HG03342 (cell line): Measurements from ENCODE around the gene KLF3.
A peak's percentile ranks its signal among the peaks of the same experiment; 100 is the strongest.

Source experiments
- ATAC-seq: cut with Tn5 transposase; IDR thresholded peaks from one replicate; pipeline ENCODE4 v1.9.1; 2021; ENCODE audit warnings: mild to moderate bottlenecking, moderate library complexity; ENCODE audit not compliant: unreplicated experiment

The KLF3 gene

GRCh38 chr4:38650133-38650532 lies 13.9 kb upstream of the KLF3 start:
- no peak for ATAC-seq

GRCh38 chr4:38654273-38654672 lies 9.7 kb upstream of the KLF3 start:
- no peak for ATAC-seq

GRCh38 chr4:38656111-38656510 lies 7.9 kb upstream of the KLF3 start:
- no peak for ATAC-seq

- ATAC-seq: no peak
Measured at GRCh38 chr4:38659346-38659745, 4.7 kb upstream of the KLF3 start.

- ATAC-seq: no peak
Measured at GRCh38 chr4:38660838-38661237, 3.2 kb upstream of the KLF3 start.

GRCh38 chr4:38661371-38661770 lies 2.6 kb upstream of the KLF3 start:
- no peak for ATAC-seq

- no peak for ATAC-seq
Measured at GRCh38 chr4:38662522-38663089, 1.4 kb upstream of the KLF3 start.

GRCh38 chr4:38663090-38663800 lies 754 bp upstream of the KLF3 start:
- peak; percentile 44 for ATAC-seq

- no peak for ATAC-seq
Measured at GRCh38 chr4:38664706-38665401, 855 bp downstream of the KLF3 start.

- ATAC-seq: no peak
Measured at GRCh38 chr4:38665551-38666411, 1.8 kb downstream of the KLF3 start.

- ATAC-seq: no peak
Measured at GRCh38 chr4:38666766-38667084, 2.7 kb downstream of the KLF3 start.

- ATAC-seq: no peak
Measured at GRCh38 chr4:38667085-38667893, 3.3 kb downstream of the KLF3 start.

GRCh38 chr4:38668203-38668971 lies 4.4 kb downstream of the KLF3 start:
- ATAC-seq: no peak

GRCh38 chr4:38669208-38669607 lies 5.2 kb downstream of the KLF3 start:
- ATAC-seq: no peak

GRCh38 chr4:38670109-38670901 lies 6.3 kb downstream of the KLF3 start:
- ATAC-seq: no peak

- ATAC-seq: no peak
Measured at GRCh38 chr4:38670939-38671591, 7.1 kb downstream of the KLF3 start.

- ATAC-seq: no peak
Measured at GRCh38 chr4:38671592-38671940, 7.6 kb downstream of the KLF3 start.

- ATAC-seq: no peak
Measured at GRCh38 chr4:38672074-38672396, 8.0 kb downstream of the KLF3 start.
